K562 (cell line): ENCODE measurements around the gene CLK3. TPM values are rescaled to one million over a fixed set of nuclear protein-coding genes. Genes with fewer than 3 reads are reported as not detected.

ENCODE experiments used
- ATAC-seq: fragments of 200-7000 bp; cut with Tn5 transposase; 3 replicates; pipeline ENCODE4 v1.9.1; 2020; ENCODE audit warnings: moderate library complexity
- BruUV-seq: library from RNA; stranded (reverse); fragments of 400-500 nt; replicated peaks from 2 replicates; lab custom pipeline; 2021; lab: Mats Ljungman, UMichigan
- CTCF ChIA-PET: fragments of 300-600 bp; formaldehyde crosslinking; extraction: SDS; loops from one replicate; lab custom pipeline; 2021; ENCODE audit warnings: low intra/inter-chr PET ratio; lab: Yijun Ruan, JAX
- POLR2A ChIA-PET: fragments of 300-600, 350-650 bp; sonication (Branson Sonifier 250); formaldehyde crosslinking; extraction: SDS; loops from one replicate; lab custom pipeline; 2021; ENCODE audit warnings: antibody characterized with exemption, inconsistent platforms; lab: Yijun Ruan, JAX
- DNase-seq, 4 experiments: peaks; one replicate each; pipeline versions ENCODE4 v3.0.0 to v3.0.0-alpha.2; 2011 to 2018; ENCODE audit warnings: low spot score in 3 of 4, mixed read lengths in 3 of 4; ENCODE audit errors: extremely low read depth in 1 of 4
- FAIRE-seq: peaks from 2 replicates; lab custom pipeline; 2011; peaks lifted over from hg19 to GRCh38; lab: Jason Lieb, UNC
- H2AFZ ChIP-seq: 2 replicates; pipeline ENCODE4 v1.6.0; 2011; ENCODE audit warnings: low read depth, low read length, control low read depth, inconsistent platforms
- H3K27ac ChIP-seq: fragments of 200-600 bp; 3 replicates; pipeline ENCODE4 v1.8.0; 2011; ENCODE audit warnings: low read depth, mild to moderate bottlenecking, control low read depth, inconsistent platforms, low read length, moderate library complexity, mixed read lengths; ENCODE audit errors: extremely low read depth
- H3K27me3 ChIP-seq, 2 experiments: fragments of 300-600 bp in 1 of 2; 2 replicates in 1 of 2; 3 replicates in 1 of 2; pipeline versions ENCODE4 v1.6.0 to v1.8.0; 2011; ENCODE audit warnings: inconsistent platforms in 2 of 2, low read length in 2 of 2, mild to moderate bottlenecking in 1 of 2, mixed read lengths in 1 of 2, moderate library complexity in 1 of 2; ENCODE audit not compliant: control insufficient read depth in 2 of 2, insufficient read depth in 2 of 2
- H3K36me3 ChIP-seq: fragments of 300-600 bp; 3 replicates; pipeline ENCODE4 v1.8.0; 2011; ENCODE audit warnings: mild to moderate bottlenecking, low read length, inconsistent platforms; ENCODE audit not compliant: control insufficient read depth, insufficient read depth
- H3K4me1 ChIP-seq, 2 experiments: fragments of 200-600 bp in 1 of 2; replicated peaks in 1 of 2; 2 replicates in 1 of 2; 3 replicates in 1 of 2; pipeline versions ENCODE4 v1.5.1 to v1.8.0; 2011; ENCODE audit warnings: inconsistent platforms in 2 of 2, low read length in 2 of 2, mild to moderate bottlenecking in 1 of 2, mixed read lengths in 1 of 2, moderate library complexity in 1 of 2; ENCODE audit not compliant: control insufficient read depth in 2 of 2, insufficient read depth in 2 of 2
- H3K4me2 ChIP-seq: 2 replicates; pipeline ENCODE4 v1.6.1; 2011; ENCODE audit warnings: low read length, control low read depth, inconsistent platforms, mixed read lengths; ENCODE audit not compliant: insufficient read depth
- H3K4me3 ChIP-seq: fragments of 200-600 bp; sonication (generic), shearing (Covaris generic); 2 replicates; pipeline ENCODE4 v1.5.1; 2016; ENCODE audit warnings: control low read depth, inconsistent platforms
- H3K79me2 ChIP-seq: fragments of 200-600 bp; 3 replicates; pipeline ENCODE4 v1.8.0; 2011; ENCODE audit warnings: low read length, inconsistent platforms; ENCODE audit not compliant: control insufficient read depth, insufficient read depth
- H3K9ac ChIP-seq, 2 experiments: 2 replicates each; pipeline versions ENCODE4 v1.6.0 to v1.6.1; 2011; ENCODE audit warnings: low read depth in 2 of 2, low read length in 2 of 2, control low read depth in 1 of 2, inconsistent platforms in 1 of 2, mild to moderate bottlenecking in 1 of 2, mixed read lengths in 1 of 2; ENCODE audit not compliant: insufficient read depth in 1 of 2
- H3K9me1 ChIP-seq: one replicate; pipeline ENCODE4 v1.6.0; 2011; ENCODE audit warnings: inconsistent platforms, mild to moderate bottlenecking, low read length, moderate library complexity; ENCODE audit not compliant: control insufficient read depth, insufficient read depth
- H3K9me3 ChIP-seq: replicated peaks from 2 replicates; pipeline ENCODE4 v1.5.1; 2011; ENCODE audit warnings: low read depth, low read length, inconsistent platforms; ENCODE audit not compliant: control insufficient read depth, insufficient read depth
- H4K20me1 ChIP-seq: replicated peaks from 2 replicates; pipeline ENCODE4 v1.6.1; 2011; ENCODE audit warnings: low read length, inconsistent platforms, mixed read lengths; ENCODE audit not compliant: control insufficient read depth, insufficient read depth
- BRCA1 ChIP-seq, 2 experiments: fragments of 450-650 bp in 1 of 2; sonication (generic) in 1 of 2; formaldehyde crosslinking in 1 of 2; IDR thresholded peaks; 2 replicates each; pipeline versions ENCODE4 v1.5.0 to v1.6.1; 2017 to 2020; ENCODE audit warnings: mild to moderate bottlenecking in 1 of 2, missing genetic modification reagents in 1 of 2
- DIDO1 ChIP-seq: fragments of 450-650 bp; IDR thresholded peaks from 2 replicates; pipeline ENCODE4 v1.6.1; 2016; ENCODE audit warnings: low read depth, missing biosample characterization, missing genetic modification characterization
- ILF3 ChIP-seq: fragments of 450-650 bp; IDR thresholded peaks from 2 replicates; pipeline ENCODE4 v1.6.1; 2018; ENCODE audit warnings: antibody characterized with exemption, mild to moderate bottlenecking, moderate library complexity, borderline replicate concordance
- MBD2 ChIP-seq: sonication (generic); IDR thresholded peaks from 2 replicates; pipeline ENCODE4 v1.6.1; 2016; ENCODE audit warnings: low read depth, borderline replicate concordance
- PCBP1 ChIP-seq: fragments of 200-400 bp; formaldehyde crosslinking; IDR thresholded peaks from 2 replicates; pipeline ENCODE4 v1.6.1; 2018; ENCODE audit warnings: mild to moderate bottlenecking, low read depth, low read length; ENCODE audit not compliant: poor library complexity, severe bottlenecking
- POLR2A ChIP-seq: fragments of 450-650 bp; conservative IDR thresholded peaks from 2 replicates; pipeline ENCODE4 v1.6.1; 2016
- TGIF2 ChIP-seq: sonication (generic); formaldehyde crosslinking; IDR thresholded peaks from 2 replicates; pipeline ENCODE4 v1.8.1; 2022; ENCODE audit warnings: mild to moderate bottlenecking, missing genetic modification reagents, moderate library complexity
- ZNF778 ChIP-seq: fragments of 450-650 bp; formaldehyde crosslinking; IDR thresholded peaks from 2 replicates; pipeline ENCODE4 v1.4.0; 2020; ENCODE audit warnings: mild to moderate bottlenecking, moderate library complexity
- WGBS: fragments of 100-300 bp; shearing (Covaris generic); methylation state at CpG from one replicate; pipeline ENCODE4 v1.1.6; 2016; ENCODE audit warnings: low coverage, mixed read lengths; ENCODE audit not compliant: insufficient coverage; ENCODE audit errors: missing lambda C conversion rate; 5-methylcytosine and 5-hydroxymethylcytosine counted together
- in situ Hi-C: fragments of 300-500 bp; cut with MboI; formaldehyde crosslinking; loops from 4 replicates; pipeline ENCODE4 v1.15.0; 2018; ENCODE audit warnings: inconsistent platforms, mixed read lengths
- intact Hi-C: fragments of 100-400 bp; cut with micrococcal nuclease; formaldehyde crosslinking; loops from 2 replicates; pipeline ENCODE4 v1.14.2; 2022
- polyA plus RNA-seq, 8 experiments: library from polyadenylated mRNA; depleted of rRNA in 4 of 8; stranded (reverse) in 5 of 8; unstranded in 3 of 8; fragments of >200 nt; fragmentation: Nextera tagmentation in 2 of 8; fragmentation: Illumina TruSeq in 1 of 8; extraction: Ambion mirVana in 2 of 8; extraction: Trizol in 1 of 8; gene quantifications; 2 replicates each; pipeline versions ENCODE4 v1.2.1 to v1.2.3, GENCODE V29; 2011 to 2014; ENCODE audit warnings: inconsistent platforms in 1 of 8, missing spikeins in 1 of 8
- total RNA-seq, 7 experiments: library from RNA; depleted of rRNA in 6 of 7; stranded (reverse); fragments of >200 nt in 6 of 7; fragmentation: Illumina TruSeq in 2 of 7; extraction: Trizol in 2 of 7; gene quantifications; 2 replicates each; pipeline versions ENCODE4 v1.2.1 to v1.2.3, GENCODE V29; 2011 to 2021; ENCODE audit warnings: low replicate concordance in 1 of 7
- TF ChIP-seq, protein P1 (sequence below): sonication (generic); formaldehyde crosslinking; IDR thresholded peaks from 2 replicates; pipeline ENCODE4 v1.8.0; 2022; ENCODE audit warnings: mild to moderate bottlenecking, low read depth, missing genetic modification reagents

The CLK3 gene
- total and polyA plus RNA-seq, 9 of the 15 experiments (the other 6 are each of a cell fraction or from before 2014, with no cell fraction given), result 1.2 to 95.2 (median 51.7) TPM

DNA sequence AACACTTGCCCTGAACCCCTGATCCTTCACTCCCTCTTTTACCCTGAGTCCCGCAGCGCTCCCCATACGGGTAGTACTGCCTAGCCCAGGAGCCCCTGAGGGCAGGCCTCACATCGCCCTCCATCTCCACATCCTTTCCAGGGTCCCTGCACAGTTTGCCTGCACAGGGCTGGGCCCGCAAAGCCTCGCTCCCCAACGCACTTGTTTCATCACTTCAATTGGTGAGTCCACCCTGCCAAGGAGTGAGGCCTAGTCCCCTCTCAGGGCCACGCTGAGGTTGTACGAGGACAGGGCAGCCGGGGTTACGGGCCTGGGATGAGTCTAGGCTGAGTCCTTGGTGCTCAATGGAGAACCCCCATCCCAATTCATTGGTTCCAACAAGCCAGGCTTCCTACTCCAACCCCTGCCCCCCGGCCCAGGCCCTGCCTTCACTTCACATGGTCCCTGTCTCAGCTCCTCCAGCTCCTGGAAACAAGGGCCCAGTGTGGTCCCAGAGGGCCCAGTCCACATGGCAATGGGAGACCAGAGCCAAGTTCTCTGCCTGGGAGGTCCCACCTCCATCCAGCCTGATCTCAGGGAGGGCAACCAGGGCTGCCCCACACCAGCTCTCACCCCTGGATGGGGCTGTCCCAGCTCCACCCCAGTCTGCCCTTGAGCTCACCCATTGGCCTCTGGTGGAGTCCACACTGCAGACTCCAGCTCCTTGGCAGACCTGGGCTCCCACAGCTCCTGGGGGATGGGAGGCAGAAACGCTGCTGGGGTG is 12.4 kb upstream of the CLK3 start:
- ATAC-seq (no peak), DNase-seq (no peak)
- Histone ChIP-seq H3K4me2 (no peak overlapping the region), H3K9me3 (no peaks in the 10 kb centered on the region), H3K27me3 (peaks cover 0 to 3% of the 10 kb centered on the region in 2 experiments; a peak in 1 of 5 replicates), H3K9me1 (no peaks in the 10 kb centered on the region)
- TF ChIP-seq ILF3 (no peak), BRCA1 (IDR thresholded peaks at IDR 0.05) (no peak), BRCA1 (CRISPR knock-in tag; IDR thresholded peaks at IDR 0.05) (no peak), DIDO1 (tag) (no peak), POLR2A (no peak), PCBP1 (no peak), MBD2 (no peak), TGIF2 (CRISPR knock-in tag) (no peak), ZNF778 (no peak)
- TF ChIP-seq, protein P1, sequence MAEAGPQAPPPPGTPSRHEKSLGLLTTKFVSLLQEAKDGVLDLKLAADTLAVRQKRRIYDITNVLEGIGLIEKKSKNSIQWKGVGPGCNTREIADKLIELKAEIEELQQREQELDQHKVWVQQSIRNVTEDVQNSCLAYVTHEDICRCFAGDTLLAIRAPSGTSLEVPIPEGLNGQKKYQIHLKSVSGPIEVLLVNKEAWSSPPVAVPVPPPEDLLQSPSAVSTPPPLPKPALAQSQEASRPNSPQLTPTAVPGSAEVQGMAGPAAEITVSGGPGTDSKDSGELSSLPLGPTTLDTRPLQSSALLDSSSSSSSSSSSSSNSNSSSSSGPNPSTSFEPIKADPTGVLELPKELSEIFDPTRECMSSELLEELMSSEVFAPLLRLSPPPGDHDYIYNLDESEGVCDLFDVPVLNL (CRISPR knock-in tag), result no peak
- TF ChIP-seq, all 486 proteins: peak for 0
- Histone ChIP-seq H3K79me2 (peaks cover 17% of the 10 kb centered on the region), H3K9ac (no peak overlapping the region), H2AFZ (no peak overlapping the region), H4K20me1 (no peaks in the 10 kb centered on the region), H3K36me3 (no peaks in the 10 kb centered on the region), H3K27ac (no peak overlapping the region), H3K4me3 (no peak overlapping the region), H3K4me1 (peaks cover 6 to 45% of the 10 kb centered on the region in 2 experiments; a peak in 4 of 5 replicates)
- in situ Hi-C loops, result no loop called here
- intact Hi-C loops, result no loop called here
- CTCF ChIA-PET, result no interaction called here
- no peak for FAIRE-seq
- 74% methylated on average over 13 of the region's 13 CpGs for WGBS
- no TSS peak for BruUV-seq
- POLR2A ChIA-PET, result interaction anchor here (0.5 to 8.4 kb wide), 4 partner anchors 10 to 346 kb away, joined by 3 to 111 read pairs (median 3); partner anchors contain the start of gene CLK3
